ENCODE measurements around the gene FUT7.

FUT7 gene

GRCh38 chr9:137053944-137054931 is 22.4 kb upstream of the FUT7 start, which contains the start of gene ENTPD2:
Gene ENTPD2, minus strand, starts transcription at chr9:137054061. Its CDS starts 64 bp downstream, at chr9:137053997.
- Histone ChIP-seq H3K79me2 (ENCODE audit: insufficient read depth, low read length) (no peaks in the 10 kb centered on the region), H4K20me1 (ENCODE audit: insufficient read depth, low read length) (no peaks in the 10 kb centered on the region), H3K4me3 (ENCODE audit: low read depth, low read length, poor library complexity, severe bottlenecking) (peak within 1 kb of the TSS; percentile 33), H3K27me3 (ENCODE audit: insufficient read depth, low read length) (peaks cover 10% of the 10 kb centered on the region; the same call in 1 of the 2 replicates), H3K4me1 (ENCODE audit: insufficient read depth, low read length, severe bottlenecking) (peaks cover 4% of the 10 kb centered on the region), H3K9me3 (ENCODE audit: low read length) (no peaks in the 10 kb centered on the region), H3K9ac (ENCODE audit: low read length) (no peak within 1 kb of the TSS), H3F3A (ENCODE audit: insufficient read depth, low read length) (no peaks in the 10 kb centered on the region), H3K9me2 (ENCODE audit: low read depth, low read length) (no peaks in the 10 kb centered on the region), H3K36me3 (ENCODE audit: insufficient read depth, low read length) (no peaks in the 10 kb centered on the region), H3K27ac (ENCODE audit: low read depth, low read length, poor library complexity, severe bottlenecking) (no peak within 1 kb of the TSS), H2AFZ (ENCODE audit: low read length) (no peak within 1 kb of the TSS), H3K4me2 (ENCODE audit: low read length) (0 out of 2 replicates have a peak within 1 kb of the TSS, but pooled peaks have one; percentile 10)
- no peak for TF ChIP-seq EZH2 (IDR thresholded peaks at IDR 0.05; ENCODE audit: borderline replicate concordance, low read length)
- TF ChIP-seq CTCF (IDR thresholded peaks at IDR 0.05; ENCODE audit: low read length), result no peak

GRCh38 chr9:137052998-137053943 is 21.4 kb upstream of the FUT7 start:
- no peaks in the 10 kb centered on the region for H3K9me3 ChIP-seq (ENCODE audit: low read length)
- peaks cover 4% of the 10 kb centered on the region for H3K4me1 ChIP-seq (ENCODE audit: insufficient read depth, low read length, severe bottlenecking)
- H3K4me2 ChIP-seq (ENCODE audit: low read length), result 0 out of 2 replicates have a peak overlapping the region, but pooled peaks have one; percentile 10
- peak overlapping the region; percentile 33 for H3K4me3 ChIP-seq (ENCODE audit: low read depth, low read length, poor library complexity, severe bottlenecking)
- peaks cover 10% of the 10 kb centered on the region; the same call in 1 of the 2 replicates for H3K27me3 ChIP-seq (ENCODE audit: insufficient read depth, low read length)
- no peaks in the 10 kb centered on the region for H3K36me3 ChIP-seq (ENCODE audit: insufficient read depth, low read length)
- H3K79me2 ChIP-seq (ENCODE audit: insufficient read depth, low read length), result no peaks in the 10 kb centered on the region
- no peak overlapping the region for H3K9ac ChIP-seq (ENCODE audit: low read length)
- no peaks in the 10 kb centered on the region for H3F3A ChIP-seq (ENCODE audit: insufficient read depth, low read length)
- H2AFZ ChIP-seq (ENCODE audit: low read length), result no peak overlapping the region
- H3K27ac ChIP-seq (ENCODE audit: low read depth, low read length, poor library complexity, severe bottlenecking), result no peak overlapping the region
- H3K9me2 ChIP-seq (ENCODE audit: low read depth, low read length), result no peaks in the 10 kb centered on the region
- H4K20me1 ChIP-seq (ENCODE audit: insufficient read depth, low read length), result no peaks in the 10 kb centered on the region
- TF ChIP-seq CTCF (IDR thresholded peaks at IDR 0.05; ENCODE audit: low read length) (no peak), EZH2 (IDR thresholded peaks at IDR 0.05; ENCODE audit: borderline replicate concordance, low read length) (no peak)

- H3K9ac ChIP-seq (ENCODE audit: low read length), result no peak overlapping the region
- peaks cover 10% of the 10 kb centered on the region for H3K27me3 ChIP-seq (ENCODE audit: insufficient read depth, low read length)
- no peaks in the 10 kb centered on the region for H3F3A ChIP-seq (ENCODE audit: insufficient read depth, low read length)
- H3K36me3 ChIP-seq (ENCODE audit: insufficient read depth, low read length), result no peaks in the 10 kb centered on the region
- H2AFZ ChIP-seq (ENCODE audit: low read length), result no peak overlapping the region
- H3K4me2 ChIP-seq (ENCODE audit: low read length), result no peak overlapping the region
- H3K27ac ChIP-seq (ENCODE audit: low read depth, low read length, poor library complexity, severe bottlenecking), result no peak overlapping the region
- TF ChIP-seq CTCF (IDR thresholded peaks at IDR 0.05; ENCODE audit: low read length), result no peak
- TF ChIP-seq EZH2 (IDR thresholded peaks at IDR 0.05; ENCODE audit: borderline replicate concordance, low read length), result no peak
- H4K20me1 ChIP-seq (ENCODE audit: insufficient read depth, low read length), result no peaks in the 10 kb centered on the region
- H3K79me2 ChIP-seq (ENCODE audit: insufficient read depth, low read length), result no peaks in the 10 kb centered on the region
- peaks cover 4% of the 10 kb centered on the region for H3K4me1 ChIP-seq (ENCODE audit: insufficient read depth, low read length, severe bottlenecking)
- no peaks in the 10 kb centered on the region for H3K9me3 ChIP-seq (ENCODE audit: low read length)
- no peak overlapping the region for H3K4me3 ChIP-seq (ENCODE audit: low read depth, low read length, poor library complexity, severe bottlenecking)
- no peaks in the 10 kb centered on the region for H3K9me2 ChIP-seq (ENCODE audit: low read depth, low read length)
Measured at GRCh38 chr9:137052293-137052692, 20.4 kb upstream of the FUT7 start.
